Hypothalamus (tissue), 51 donors: ENCODE measurements around the gene HARS2.
A peak's percentile ranks its signal among the peaks of the same experiment; 100 is the strongest.
"Not testable (repeated sequence)": the region's sequence is repeated elsewhere in the genome, so short reads cannot be mapped to it uniquely, and the experiment has no call there.

Experiments
- DNase-seq, 51 donors: peaks; one replicate each; lab custom pipeline; 2025; lab: John Stamatoyannopoulos, UW

Gene HARS2

GRCh38 chr5:140696891-140697492, 5.7 kb downstream of the HARS2 start:
- no peak for DNase-seq

DNA sequence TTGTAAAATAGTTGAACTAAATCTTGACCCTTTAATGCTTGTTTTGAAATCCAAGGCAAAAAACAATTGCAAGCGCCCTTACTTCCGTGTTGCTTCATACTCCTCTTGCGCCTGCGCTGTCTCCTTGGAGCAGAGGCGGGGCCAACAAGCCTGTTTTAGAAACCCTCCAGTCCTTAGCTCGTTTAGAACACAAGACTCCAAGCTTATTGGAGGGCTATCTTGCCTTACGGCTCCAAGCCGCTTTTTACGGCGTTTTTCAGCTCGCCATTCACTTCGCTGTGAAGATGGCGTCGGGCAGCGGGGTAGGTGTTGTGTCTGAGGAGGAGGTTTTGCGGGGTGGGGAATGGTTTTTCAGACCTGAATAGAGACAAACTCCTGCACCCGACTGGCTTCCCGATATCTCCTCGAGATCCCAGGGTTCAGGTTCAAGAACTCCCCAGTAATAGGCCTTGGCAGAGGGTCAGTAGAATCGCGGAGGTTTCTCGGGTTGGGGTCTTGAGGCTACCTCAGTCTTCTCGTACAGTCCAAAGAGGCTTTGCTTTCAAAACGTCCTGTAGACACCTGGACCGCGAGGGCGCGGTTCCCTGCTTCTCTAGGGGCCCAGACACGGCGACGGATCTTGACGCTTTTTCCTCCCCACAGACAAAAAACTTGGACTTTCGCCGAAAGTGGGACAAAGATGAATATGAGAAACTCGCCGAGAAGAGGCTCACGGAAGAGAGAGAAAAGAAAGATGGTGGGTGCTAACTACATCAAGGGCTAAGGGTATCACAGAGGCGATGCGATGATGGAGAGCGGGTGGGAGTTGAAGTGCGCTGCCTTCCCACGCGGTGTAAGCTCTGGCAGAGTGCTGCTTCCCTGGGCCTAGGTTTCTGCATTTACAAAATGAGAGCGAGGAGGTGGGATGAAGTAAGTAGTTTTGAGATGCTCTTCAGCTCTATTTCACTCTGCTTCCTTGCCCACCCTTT, 9.2 kb downstream of the HARS2 start, which contains the start of gene ZMAT2:
Gene ZMAT2, plus strand, starts transcription at position 271 of the 968 bp plus-strand sequence. Its CDS starts 14 bp downstream, at position 285.
- peak; percentile 37 to 98 (median 91) for DNase-seq

- DNase-seq, result no peak
These were observed 16.6 kb downstream of the HARS2 start for GRCh38 chr5:140707812-140708211.

GRCh38 chr5:140708787-140709186, 17.5 kb downstream of the HARS2 start:
- DNase-seq, result not testable (repeated sequence)

DNA sequence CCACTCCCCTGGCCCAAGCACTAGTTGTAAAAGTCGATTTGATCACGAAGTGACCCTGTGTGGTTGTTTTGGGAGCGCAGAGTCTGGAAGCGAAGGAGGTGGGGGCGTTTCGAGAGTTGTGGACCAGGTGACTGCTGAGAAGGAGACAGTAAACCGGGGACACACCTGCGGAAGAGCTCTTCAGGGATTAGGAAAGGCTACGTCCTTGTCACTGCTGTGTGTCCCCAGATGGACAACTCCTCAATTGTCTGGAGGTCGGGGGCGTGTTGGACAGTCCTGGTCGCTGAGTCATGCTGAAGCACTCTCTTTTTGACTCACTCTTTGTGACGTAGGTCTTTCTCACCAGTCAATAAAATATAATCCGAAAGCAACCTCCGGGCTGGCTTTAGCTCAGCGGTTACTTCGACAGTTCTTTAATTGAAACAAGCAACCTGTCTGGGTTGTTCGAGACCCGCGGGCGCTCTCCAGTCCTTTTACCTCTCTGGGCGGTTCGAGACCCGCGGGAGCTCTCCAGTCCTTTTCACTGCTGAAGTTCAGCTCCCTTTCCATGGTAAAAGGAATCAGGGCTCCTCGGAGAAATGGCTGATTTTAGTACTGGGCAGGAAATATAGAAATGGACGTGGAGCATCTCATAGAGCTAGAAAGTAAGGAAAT, 19.8 kb downstream of the HARS2 start:
- peak in 49 of 51 donors; percentile 5 to 95 (median 57) for DNase-seq

GRCh38 chr5:140711794-140712193, 20.5 kb downstream of the HARS2 start:
- DNase-seq, result no peak

DNA sequence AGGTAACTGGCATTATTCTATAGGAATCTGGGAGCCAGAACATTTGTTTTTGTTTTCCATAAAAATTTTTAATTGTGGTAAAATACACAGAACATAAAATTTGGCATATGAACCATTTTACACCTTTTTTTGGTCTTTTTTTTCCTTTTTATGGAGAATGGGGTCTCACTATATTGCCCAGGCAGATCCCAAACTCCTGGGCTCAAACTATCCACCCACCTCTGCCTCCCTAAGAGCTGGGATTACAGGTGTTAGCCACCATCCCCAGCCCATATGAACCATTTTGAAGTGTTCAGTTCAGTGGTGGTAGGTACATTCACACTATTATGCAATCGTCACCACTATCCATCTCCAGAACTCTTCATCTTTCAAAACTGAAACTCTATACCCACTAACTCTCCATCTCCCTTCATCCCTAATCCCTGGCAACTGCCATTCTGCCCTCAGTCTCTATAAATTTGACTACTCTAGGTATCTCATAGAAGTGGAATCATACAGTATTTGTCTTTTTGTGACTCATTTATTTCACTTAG, 22.4 kb downstream of the HARS2 start:
- no peak for DNase-seq

- not testable (repeated sequence) for DNase-seq
These were observed 25.0 kb downstream of the HARS2 start for GRCh38 chr5:140716238-140716637.

DNA sequence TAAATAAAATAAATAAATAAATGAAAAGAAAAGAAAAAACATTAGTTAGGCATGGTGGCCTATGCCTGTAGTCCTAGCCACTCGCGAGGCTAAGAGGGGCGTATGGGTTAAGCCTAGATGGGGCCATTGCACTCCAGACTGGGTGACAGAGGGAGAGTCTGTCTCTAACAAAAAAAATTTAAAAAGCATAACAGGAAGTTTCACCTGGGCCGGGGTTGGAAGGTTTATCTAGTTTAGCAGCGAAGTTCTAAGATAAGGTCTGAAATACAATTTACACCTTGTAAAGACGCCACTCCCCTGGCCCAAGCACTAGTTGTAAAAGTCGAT, 27.0 kb downstream of the HARS2 start:
- DNase-seq, result no peak

DNA sequence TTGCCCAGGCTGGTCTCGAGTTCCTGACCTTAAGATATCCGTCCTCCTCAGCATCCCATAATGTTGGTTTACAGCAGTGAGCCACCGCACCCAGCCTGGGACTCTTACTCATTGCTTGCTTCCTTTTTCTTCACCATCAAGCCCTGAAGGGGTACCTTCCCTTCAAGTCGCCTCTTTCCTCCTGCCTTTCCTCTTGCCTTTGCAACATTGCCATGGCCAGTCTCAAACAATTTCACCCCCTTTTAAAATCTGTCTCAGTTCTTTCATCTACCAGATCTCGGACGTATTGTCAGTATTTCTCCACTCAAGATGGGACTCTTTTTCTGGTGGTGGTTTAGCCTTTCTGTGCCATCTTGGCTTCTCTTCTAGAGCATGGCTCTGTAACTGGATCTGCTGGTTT, 29.5 kb downstream of the HARS2 start:
- DNase-seq, result not testable (repeated sequence)

- DNase-seq, result not testable (repeated sequence)
These were observed 30.1 kb downstream of the HARS2 start for GRCh38 chr5:140721395-140721794.

DNA sequence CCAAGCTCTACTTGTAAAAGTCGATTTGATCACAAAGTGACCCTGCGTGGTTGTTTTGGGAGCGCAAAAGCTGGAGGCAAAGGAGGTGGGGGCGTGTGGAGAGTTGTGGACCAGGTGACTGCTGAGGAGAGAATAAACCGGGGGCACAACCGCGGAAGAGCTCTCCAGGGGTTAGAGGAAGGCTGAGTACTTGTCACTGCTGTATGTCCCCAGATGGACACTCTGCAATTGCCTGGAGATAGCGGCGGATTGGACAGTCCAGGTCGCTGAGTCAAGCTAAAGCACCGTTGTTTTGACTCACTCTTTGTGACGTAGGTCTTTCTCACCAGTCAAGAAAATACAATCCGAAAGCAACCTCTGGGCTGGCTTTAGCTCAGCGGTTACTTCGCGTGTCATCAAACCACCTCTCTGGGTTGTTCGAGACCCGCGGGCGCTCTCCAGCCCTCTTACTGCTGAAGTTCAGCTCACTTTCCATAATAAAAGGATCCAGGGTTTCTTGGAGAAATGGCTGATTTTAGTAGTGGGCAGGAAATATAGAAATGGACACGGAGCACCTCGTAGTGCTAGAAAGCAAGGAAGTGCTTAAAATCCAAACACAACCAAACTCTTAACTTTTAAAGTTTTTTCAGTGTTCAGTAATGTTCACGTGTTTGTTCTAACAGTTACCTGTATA, 34.7 kb downstream of the HARS2 start:
- DNase-seq, result peak in 13 of 51 donors; percentile 1 to 32 (median 21)

GRCh38 chr5:140733098-140733497, 41.8 kb downstream of the HARS2 start:
- no peak for DNase-seq

DNA sequence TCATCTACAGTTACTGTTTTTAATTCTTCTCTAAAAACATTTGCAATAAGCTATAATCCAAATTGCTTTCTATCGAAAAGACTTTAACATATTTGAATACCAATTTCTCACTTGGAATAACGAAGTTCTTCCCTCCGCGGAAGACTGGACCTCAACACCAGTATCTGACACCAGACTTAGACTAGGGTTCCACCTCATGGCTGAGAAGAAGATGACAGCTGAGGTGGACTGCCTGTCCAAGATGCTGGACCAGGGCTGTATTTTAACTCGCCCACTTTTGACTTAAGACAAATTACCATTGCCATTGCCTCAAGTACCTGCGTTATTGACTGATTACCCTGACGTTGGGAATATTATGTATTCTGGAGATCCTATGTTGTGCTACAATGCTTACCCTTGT, 43.1 kb downstream of the HARS2 start:
- DNase-seq, result no peak

DNA sequence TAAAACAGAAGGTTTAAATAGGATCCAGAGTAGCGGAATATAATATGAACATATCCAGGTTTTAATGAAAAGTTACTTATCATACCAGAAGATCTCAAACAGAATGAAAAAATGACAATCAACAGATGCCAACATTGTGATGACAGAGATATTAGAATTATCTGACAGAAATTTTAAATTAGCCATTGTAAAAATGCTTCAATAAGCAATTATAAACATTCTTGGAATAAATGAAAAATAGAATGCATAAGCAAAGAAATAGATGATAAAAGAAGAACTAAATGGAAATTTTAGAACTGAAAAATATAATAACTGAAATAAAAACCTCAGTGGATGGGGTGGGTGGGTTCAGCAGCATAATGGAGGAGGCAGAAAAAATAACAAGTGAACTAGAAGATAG, 46.2 kb downstream of the HARS2 start:
- no peak for DNase-seq

DNA sequence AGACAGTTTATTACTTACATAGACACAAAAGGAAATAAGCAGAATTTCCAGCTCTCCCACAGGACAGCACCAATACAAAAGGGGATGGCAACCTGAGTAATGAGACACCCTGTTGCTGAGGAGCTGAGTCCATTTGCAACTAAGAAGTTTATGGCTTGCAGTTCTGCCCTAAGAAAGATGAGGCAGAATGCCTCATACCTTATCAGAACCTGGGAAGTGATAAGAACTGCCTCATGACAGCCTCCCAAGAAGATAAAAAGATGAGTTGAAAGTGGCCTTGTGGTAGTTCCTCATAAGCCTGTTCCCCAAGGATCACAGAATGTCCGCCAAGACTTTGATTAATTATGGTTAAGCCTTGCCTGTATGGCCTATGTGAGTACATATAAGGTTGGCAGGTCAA, 50.7 kb downstream of the HARS2 start:
- DNase-seq, result no peak
